ENCODE measurements around the gene TYMS. TPM values are rescaled to one million over a fixed set of nuclear protein-coding genes. Genes with fewer than 3 reads are reported as not detected.
A peak's percentile ranks its signal among the peaks of the same experiment; 100 is the strongest.

The TYMS gene
- polyA plus RNA-seq, 3 donors, result not detected

GRCh38 chr18:706405-706804 lies 49.0 kb downstream of the TYMS start:
- peaks cover 8 to 11% of the 10 kb centered on the region in 2 donors for H3K4me1 ChIP-seq (ENCODE audit: control insufficient read depth in 1 of 2, insufficient read depth in 2 of 2, low read length in 2 of 2)
- H3K79me2 ChIP-seq (ENCODE audit: insufficient read depth, low read length), result peaks cover 18% of the 10 kb centered on the region
- DNase-seq, result peak in 1 of 3 donors; percentile 36
- no peaks in the 10 kb centered on the region for H3K36me3 ChIP-seq (replicated peaks in 1 of 2; ENCODE audit: control insufficient read depth in 1 of 2, insufficient read depth in 2 of 2, low read length in 2 of 2)
- intact Hi-C loops (cut with micrococcal nuclease), result no loop called here
- H3K4me3 ChIP-seq (replicated peaks in 1 of 3; ENCODE audit: low read depth in 2 of 3, low read length in 3 of 3), result no peak overlapping the region
- H3K4me1 Mint-ChIP-seq, result peaks cover 16% of the 10 kb centered on the region
- no peaks in the 10 kb centered on the region for H3K27me3 ChIP-seq (ENCODE audit: control insufficient read depth in 2 of 2, insufficient read depth in 2 of 2, low read length in 2 of 2)
- H4K20me1 ChIP-seq (ENCODE audit: insufficient read depth, low read length), result no peaks in the 10 kb centered on the region
- H3K27me3 Mint-ChIP-seq (ENCODE audit: low read depth in 3 of 3), result peaks cover 1 to 3% (median 2%) of the 10 kb centered on the region in 3 donors
- no peak overlapping the region for H3K9ac ChIP-seq (ENCODE audit: insufficient read depth, low read length, poor library complexity, severe bottlenecking)
- no peak overlapping the region for H3K27ac ChIP-seq (ENCODE audit: low read depth in 1 of 2, low read length in 2 of 2)
- 93% methylated on average over 6 of the region's 8 CpGs for WGBS (ENCODE audit: insufficient coverage)
- peaks cover 0 to 3% (median 0%) of the 10 kb centered on the region in 7 donors for H3K9me3 Mint-ChIP-seq
- H3K4me3 Mint-ChIP-seq, result no peak overlapping the region
- H3K27ac Mint-ChIP-seq, result peak overlapping the region in 3 of 7 donors; percentile 9 to 83 (median 29)
- H2AFZ ChIP-seq (ENCODE audit: insufficient read depth, low read depth, low read length, poor library complexity, severe bottlenecking), result no peak overlapping the region
- H3K9me3 ChIP-seq (replicated peaks in 1 of 2; ENCODE audit: control insufficient read depth in 1 of 2, insufficient read depth in 1 of 2, low read length in 2 of 2), result no peaks in the 10 kb centered on the region
- peaks cover 40 to 43% of the 10 kb centered on the region in 2 donors for H3K36me3 Mint-ChIP-seq
- TF ChIP-seq, protein P1, sequence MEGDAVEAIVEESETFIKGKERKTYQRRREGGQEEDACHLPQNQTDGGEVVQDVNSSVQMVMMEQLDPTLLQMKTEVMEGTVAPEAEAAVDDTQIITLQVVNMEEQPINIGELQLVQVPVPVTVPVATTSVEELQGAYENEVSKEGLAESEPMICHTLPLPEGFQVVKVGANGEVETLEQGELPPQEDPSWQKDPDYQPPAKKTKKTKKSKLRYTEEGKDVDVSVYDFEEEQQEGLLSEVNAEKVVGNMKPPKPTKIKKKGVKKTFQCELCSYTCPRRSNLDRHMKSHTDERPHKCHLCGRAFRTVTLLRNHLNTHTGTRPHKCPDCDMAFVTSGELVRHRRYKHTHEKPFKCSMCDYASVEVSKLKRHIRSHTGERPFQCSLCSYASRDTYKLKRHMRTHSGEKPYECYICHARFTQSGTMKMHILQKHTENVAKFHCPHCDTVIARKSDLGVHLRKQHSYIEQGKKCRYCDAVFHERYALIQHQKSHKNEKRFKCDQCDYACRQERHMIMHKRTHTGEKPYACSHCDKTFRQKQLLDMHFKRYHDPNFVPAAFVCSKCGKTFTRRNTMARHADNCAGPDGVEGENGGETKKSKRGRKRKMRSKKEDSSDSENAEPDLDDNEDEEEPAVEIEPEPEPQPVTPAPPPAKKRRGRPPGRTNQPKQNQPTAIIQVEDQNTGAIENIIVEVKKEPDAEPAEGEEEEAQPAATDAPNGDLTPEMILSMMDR (IDR thresholded peaks at IDR 0.05), result no peak
- H3K4me2 ChIP-seq (replicated peaks; ENCODE audit: extremely low read depth, low read length, poor library complexity, severe bottlenecking), result no peak overlapping the region

DNA sequence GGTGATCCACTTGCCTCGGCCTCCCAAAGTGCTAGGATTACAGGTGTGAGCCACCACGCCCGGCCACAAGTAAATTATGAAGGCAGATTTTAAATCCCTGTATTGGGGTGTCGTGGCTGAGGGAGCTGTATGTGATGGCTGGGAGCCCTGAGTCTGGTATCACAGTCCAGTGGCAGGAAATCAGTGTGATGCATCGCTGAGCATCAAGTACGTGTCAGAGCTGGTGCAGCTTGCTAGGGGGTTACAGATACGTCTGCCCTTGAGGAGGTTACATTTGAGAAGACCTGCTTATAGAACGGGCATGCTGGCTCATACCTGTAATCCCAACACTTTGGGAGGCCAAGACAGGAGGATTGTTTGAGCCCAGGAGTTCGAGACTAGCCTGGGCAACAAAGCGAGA lies 50.6 kb downstream of the TYMS start:
- peaks cover 12 to 14% of the 10 kb centered on the region in 2 donors for H3K4me1 ChIP-seq (ENCODE audit: control insufficient read depth in 1 of 2, insufficient read depth in 2 of 2, low read length in 2 of 2)
- peaks cover 15% of the 10 kb centered on the region for H3K4me1 Mint-ChIP-seq
- WGBS (ENCODE audit: insufficient coverage), result 100% methylated on average over 7 of the region's 10 CpGs
- peaks cover 0 to 5% (median 3%) of the 10 kb centered on the region in 7 donors for H3K9me3 Mint-ChIP-seq
- H3K4me3 ChIP-seq (replicated peaks in 1 of 3; ENCODE audit: low read depth in 2 of 3, low read length in 3 of 3), result no peak overlapping the region
- H4K20me1 ChIP-seq (ENCODE audit: insufficient read depth, low read length), result no peaks in the 10 kb centered on the region
- H3K9ac ChIP-seq (ENCODE audit: insufficient read depth, low read length, poor library complexity, severe bottlenecking), result no peak overlapping the region
- no peaks in the 10 kb centered on the region for H3K36me3 ChIP-seq (replicated peaks in 1 of 2; ENCODE audit: control insufficient read depth in 1 of 2, insufficient read depth in 2 of 2, low read length in 2 of 2)
- no peak for DNase-seq
- no peak overlapping the region for H3K4me2 ChIP-seq (replicated peaks; ENCODE audit: extremely low read depth, low read length, poor library complexity, severe bottlenecking)
- no peak overlapping the region for H3K4me3 Mint-ChIP-seq
- H3K27ac Mint-ChIP-seq, result peak overlapping the region in 1 of 7 donors; percentile 46
- H3K27me3 Mint-ChIP-seq (ENCODE audit: low read depth in 3 of 3), result peaks cover 8 to 16% (median 9%) of the 10 kb centered on the region in 3 donors
- H2AFZ ChIP-seq (ENCODE audit: insufficient read depth, low read depth, low read length, poor library complexity, severe bottlenecking), result no peak overlapping the region
- peaks cover 0 to 5% of the 10 kb centered on the region in 2 donors for H3K27me3 ChIP-seq (ENCODE audit: control insufficient read depth in 2 of 2, insufficient read depth in 2 of 2, low read length in 2 of 2)
- H3K36me3 Mint-ChIP-seq, result peaks cover 38 to 40% of the 10 kb centered on the region in 2 donors
- intact Hi-C loops (cut with micrococcal nuclease), result no loop called here
- H3K9me3 ChIP-seq (replicated peaks in 1 of 2; ENCODE audit: control insufficient read depth in 1 of 2, insufficient read depth in 1 of 2, low read length in 2 of 2), result peaks cover 0 to 5% of the 10 kb centered on the region in 2 donors
- TF ChIP-seq, protein P1 (IDR thresholded peaks at IDR 0.05), result no peak
- H3K27ac ChIP-seq (ENCODE audit: low read depth in 1 of 2, low read length in 2 of 2), result no peak overlapping the region
- peaks cover 19% of the 10 kb centered on the region for H3K79me2 ChIP-seq (ENCODE audit: insufficient read depth, low read length)
